22Rv1 (cell line): Measurements from ENCODE around the gene NEURL1B.

Experiments
- H3K27ac ChIP-seq: fragments of 450-650 bp; 2 replicates; pipeline ENCODE4 v1.5.1; 2017
- ZFX ChIP-seq: fragments of 450-650 bp; IDR thresholded peaks from 2 replicates; pipeline ENCODE4 v1.6.1; 2017; ENCODE audit warnings: antibody characterized with exemption, borderline replicate concordance
- TF ChIP-seq, protein P1 (sequence below): fragments of 450-650 bp; IDR thresholded peaks from 2 replicates; pipeline ENCODE4 v1.5.1; 2017; ENCODE audit warnings: mild to moderate bottlenecking

NEURL1B gene

DNA sequence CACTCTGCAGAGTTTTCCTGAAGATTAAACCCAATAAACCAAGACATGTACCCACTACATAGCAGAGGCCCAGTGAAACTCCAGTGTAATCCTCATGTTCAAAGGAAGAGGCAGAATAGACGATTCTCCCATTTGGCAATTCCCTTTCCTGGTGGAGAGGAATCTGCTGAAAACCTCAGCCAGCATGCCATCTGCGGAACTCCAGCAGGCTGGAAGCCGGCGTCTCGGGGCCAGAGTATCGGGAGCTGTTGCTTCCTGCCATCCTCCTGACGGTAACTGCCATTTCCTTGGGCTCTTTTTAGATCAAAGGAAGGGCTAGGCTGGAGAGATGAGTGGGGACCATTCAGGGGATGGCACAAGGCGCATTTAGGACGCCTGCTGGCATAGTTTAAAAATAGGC lies 20.5 kb downstream of the NEURL1B start:
- no peak overlapping the region for H3K27ac ChIP-seq
- no peak for TF ChIP-seq ZFX
- TF ChIP-seq, protein P1, sequence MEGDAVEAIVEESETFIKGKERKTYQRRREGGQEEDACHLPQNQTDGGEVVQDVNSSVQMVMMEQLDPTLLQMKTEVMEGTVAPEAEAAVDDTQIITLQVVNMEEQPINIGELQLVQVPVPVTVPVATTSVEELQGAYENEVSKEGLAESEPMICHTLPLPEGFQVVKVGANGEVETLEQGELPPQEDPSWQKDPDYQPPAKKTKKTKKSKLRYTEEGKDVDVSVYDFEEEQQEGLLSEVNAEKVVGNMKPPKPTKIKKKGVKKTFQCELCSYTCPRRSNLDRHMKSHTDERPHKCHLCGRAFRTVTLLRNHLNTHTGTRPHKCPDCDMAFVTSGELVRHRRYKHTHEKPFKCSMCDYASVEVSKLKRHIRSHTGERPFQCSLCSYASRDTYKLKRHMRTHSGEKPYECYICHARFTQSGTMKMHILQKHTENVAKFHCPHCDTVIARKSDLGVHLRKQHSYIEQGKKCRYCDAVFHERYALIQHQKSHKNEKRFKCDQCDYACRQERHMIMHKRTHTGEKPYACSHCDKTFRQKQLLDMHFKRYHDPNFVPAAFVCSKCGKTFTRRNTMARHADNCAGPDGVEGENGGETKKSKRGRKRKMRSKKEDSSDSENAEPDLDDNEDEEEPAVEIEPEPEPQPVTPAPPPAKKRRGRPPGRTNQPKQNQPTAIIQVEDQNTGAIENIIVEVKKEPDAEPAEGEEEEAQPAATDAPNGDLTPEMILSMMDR: no peak

DNA sequence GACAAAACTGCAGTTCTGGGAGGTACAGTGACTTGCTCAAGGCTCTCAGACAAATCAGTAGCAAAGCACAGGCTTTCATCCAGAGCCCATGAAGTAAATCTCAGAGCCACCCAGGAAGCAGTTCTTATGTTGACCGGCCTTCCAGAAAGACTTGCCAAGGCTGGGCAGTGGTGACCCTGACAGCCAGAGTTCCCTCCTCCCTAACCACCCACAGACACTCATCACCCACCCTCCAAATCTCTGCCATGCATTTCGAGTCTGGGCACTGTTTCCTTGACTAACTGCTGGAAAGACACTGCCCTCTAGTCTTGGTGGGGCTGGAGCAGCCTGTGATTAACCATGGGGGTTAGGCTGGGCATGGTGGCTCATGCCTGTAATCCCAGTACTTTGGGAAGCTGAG lies 21.5 kb downstream of the NEURL1B start:
- H3K27ac ChIP-seq: no peak overlapping the region
- TF ChIP-seq, protein P1: no peak
- no peak for TF ChIP-seq ZFX

DNA sequence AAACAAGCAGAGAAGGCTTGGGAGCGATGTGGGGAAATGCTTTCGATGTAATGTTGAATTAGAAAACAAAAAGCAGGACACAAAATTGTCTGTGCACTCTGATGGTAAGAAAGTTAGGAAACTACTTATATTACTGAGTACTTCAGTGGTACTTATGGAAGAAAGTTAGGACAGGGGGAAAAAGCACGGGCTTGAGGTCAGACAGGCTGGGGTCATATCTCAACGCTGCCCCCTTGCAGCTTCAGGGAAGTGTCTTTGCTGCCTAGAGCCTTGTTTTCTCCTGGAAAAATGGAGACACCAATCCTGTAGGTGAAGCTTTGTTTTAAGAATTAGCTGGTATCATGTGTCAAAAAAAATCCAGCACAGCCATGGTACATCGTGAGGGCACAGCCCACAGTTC lies 23.0 kb downstream of the NEURL1B start:
- TF ChIP-seq ZFX: no peak
- TF ChIP-seq, protein P1: no peak
- H3K27ac ChIP-seq: no peak overlapping the region

DNA sequence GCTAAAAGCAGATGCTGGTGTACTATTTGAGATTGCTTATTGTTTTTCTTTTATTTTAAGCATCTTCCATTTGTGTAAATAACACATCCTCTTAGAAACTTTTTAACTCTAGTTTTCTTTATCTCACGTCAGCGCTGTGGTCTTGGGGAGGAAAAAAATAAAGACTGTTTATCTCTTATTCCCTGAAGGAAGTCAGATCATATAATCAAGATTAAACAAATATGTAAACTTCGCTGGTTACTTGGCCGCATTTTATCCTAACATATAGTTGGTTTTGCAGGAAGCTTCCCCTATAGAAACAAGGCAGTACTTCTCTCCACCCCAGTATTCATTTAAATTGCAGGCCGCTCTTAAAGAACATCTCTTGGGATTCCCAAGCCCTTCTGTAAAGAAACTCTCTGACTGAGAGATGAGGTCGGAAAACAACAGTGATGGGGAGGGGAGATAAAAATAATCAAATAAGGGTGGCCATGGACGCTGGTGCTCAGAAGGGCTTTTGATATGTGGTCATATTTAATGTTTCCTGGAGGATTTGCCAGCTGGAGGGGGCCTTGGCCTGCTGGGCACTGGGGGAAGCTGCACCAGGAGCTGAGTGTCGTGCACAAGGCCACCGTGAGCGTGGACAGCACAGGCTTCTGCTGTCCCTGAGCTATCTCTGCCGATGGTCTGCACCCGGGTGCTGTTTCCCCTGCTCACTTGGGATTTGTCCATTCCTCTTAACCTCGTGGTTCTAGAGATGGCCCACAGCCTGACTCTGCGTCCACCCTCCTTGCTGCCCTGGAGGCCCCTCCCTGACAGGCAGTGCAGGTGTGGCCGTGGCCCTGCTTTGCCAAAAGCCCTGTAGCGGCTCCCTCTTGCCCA lies 23.8 kb downstream of the NEURL1B start:
- no peak overlapping the region for H3K27ac ChIP-seq
- TF ChIP-seq ZFX: no peak
- TF ChIP-seq, protein P1: no peak

DNA sequence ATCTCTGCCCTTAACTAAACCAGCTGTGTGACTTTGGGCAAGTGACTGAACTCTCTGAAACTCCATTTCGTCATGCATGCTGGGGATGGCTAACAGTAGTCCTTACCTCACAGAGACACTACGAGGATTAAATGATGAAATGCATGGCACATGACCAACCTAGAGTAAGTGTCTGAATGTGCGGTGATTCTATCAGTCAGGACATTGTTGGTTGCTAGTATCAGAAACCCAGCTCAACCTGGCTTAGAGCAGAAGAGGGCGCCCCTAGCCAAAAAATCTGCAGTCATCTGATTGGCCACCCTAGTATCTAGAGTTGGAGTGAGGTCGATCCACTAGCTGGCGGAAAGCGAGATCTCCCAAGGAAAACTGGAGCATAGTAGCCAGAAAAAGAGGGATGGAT lies 25.2 kb downstream of the NEURL1B start:
- no peak overlapping the region for H3K27ac ChIP-seq
- TF ChIP-seq ZFX: no peak
- TF ChIP-seq, protein P1: no peak

DNA sequence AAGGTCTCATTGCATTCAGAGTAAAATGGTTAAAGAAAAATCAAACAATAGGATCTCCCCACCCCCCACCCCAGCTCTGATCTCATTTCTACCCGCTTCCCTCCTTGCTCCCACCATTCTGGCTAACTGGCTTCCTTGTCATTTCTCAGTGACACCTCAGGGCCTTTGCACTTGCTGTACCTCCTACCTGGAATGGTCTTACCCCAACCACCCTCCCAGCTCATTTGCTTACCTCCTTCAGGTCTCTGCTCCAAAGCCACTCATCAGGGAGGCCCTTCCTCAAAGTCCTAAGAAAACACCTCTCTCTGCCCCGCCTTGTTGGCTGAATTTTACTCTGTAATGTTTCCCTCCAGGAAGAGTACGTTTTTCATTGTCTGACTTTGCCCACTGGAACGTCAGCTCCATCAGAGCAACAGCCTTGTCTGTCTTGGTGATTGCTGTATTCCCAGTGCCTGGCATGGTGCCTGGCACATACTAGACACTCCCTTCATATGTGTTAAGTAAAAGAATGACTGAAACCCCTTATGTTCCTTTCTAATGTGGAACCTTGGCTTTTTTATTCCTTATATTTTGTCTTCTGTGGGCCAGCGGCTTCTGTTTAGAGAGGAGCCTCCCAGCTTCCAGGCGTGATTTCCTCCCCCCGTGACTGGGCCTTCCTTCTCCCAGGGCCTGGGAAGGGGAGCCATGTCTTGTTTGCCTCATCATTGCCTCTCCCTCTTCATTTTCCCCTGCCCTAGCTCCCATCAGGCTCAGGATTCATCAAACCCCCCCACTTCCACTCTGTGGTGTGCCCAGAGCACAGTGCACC lies 26.9 kb downstream of the NEURL1B start:
- no peak overlapping the region for H3K27ac ChIP-seq
- TF ChIP-seq, protein P1: no peak
- no peak for TF ChIP-seq ZFX

DNA sequence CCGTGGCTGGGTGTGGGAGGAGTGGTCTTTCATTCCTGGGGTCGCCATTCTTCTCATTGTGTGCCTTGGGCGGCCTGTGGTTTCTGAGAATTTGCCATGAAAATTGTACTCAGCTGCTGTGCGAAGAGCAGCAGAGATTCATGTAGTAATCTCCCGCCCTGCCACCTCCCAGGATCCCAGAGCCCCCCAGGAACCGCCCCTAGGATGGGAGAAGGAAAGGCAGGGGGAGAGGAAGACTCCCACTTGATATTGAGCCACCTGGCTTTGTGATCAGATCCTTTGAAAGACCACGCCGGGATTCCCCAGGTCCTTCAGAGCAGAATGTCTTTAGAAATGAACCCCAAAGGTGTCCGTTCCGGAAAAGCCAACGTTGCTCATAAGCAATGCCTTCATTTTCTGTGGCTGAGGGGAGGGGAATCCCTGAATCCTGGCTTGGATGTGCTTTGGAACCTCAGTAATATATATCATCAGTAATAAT lies 27.6 kb downstream of the NEURL1B start:
- H3K27ac ChIP-seq: no peak overlapping the region
- TF ChIP-seq ZFX: no peak
- TF ChIP-seq, protein P1: no peak
